Measurements from ENCODE around the gene DBI. TPM values are rescaled to one million over a fixed set of nuclear protein-coding genes. Genes with fewer than 3 reads are reported as not detected.
"Not testable (repeated sequence)": the region's sequence is repeated elsewhere in the genome, so short reads cannot be mapped to it uniquely, and the experiment has no call there.

The DBI gene
- total RNA-seq, 1 donor from 2014 or later: 82.2 TPM

DNA sequence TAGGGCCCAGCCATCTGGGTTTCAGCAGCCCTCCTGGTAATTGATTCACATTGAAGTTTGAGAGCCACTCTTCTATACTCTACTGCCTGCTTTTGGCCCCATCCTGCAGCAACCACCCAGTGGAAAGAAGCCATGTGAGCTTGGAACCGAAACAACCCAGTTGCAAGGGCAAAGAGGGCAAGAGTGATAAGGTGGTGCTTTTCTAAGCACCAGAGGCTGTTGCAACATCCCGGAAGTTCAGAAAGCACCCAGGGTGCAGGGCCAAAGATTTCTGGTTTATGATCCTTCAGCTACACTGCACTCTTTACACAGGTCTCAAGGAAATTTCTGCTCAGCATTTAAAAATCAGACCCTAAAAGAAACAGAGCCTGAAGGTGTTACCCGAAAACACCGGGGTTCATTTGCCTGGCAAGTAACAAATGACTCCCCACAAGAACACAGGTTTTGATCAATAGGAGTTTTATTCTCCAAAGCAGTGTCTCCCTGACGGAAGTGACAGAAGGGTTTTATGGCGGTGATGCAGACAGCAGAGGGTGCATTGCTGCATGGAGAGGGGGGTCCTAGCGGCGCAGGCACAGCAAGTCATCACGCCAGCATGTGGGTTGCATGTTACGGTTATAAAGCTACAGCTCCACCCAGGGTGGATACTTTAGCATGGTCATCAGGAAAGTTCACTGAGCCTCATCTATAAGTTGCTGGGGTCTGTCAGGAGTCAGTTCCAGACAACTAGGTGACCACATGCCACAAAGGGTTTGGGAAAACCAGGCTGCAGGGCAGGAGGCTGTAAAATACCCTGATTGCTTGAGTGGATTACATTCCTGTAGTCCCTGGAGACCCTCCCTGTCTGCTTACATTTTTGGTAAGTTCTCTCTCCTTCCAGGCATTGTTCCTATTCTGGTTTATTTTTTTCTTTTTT is 36.1 kb downstream of the DBI start:
- DNase-seq: no peak

GRCh38 chr2:119403618-119404017 is 36.8 kb downstream of the DBI start:
- not testable (repeated sequence) for DNase-seq

- DNase-seq: no peak
Measured at GRCh38 chr2:119405151-119405550, 38.4 kb downstream of the DBI start.

DNA sequence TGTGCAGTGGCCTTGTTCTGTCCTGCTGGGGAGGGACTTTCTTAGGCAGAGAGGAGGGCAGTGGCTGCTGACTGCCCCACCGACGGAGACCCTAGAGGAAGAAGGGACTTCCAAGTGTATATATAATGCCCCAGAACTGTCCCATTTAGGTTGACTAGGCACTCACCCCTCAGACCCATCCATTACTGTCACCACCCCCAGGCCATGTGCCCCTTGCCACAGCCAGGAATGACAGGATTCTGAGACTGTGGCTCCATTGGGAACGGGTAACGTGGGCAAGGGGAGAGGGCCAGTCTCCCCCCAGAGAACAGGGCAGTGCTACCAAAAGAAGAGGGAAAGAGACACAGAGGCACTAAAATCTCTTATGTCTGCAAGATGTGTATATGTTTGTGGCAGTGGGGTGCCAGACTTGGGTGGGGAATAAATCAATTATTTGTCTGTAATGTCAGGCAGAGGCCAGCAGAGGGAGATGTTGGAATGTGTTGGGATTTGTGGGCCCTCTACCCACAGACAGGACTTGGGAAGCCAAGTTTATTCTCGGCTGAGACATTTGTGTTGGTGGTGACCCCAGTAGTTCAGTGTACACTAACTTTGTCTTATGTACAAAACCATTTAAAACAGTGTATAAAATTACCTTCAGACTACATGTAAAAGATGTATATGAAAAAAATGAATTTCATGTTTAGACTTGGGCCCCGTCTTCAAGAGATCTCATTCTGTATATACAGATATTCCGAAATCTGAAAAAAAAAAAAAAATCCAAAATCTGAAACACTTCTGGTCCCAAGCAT is 40.8 kb downstream of the DBI start:
- DNase-seq: peak; percentile 81

- no peak for DNase-seq
Measured at GRCh38 chr2:119408221-119408619, 41.4 kb downstream of the DBI start.

- DNase-seq: no peak
Measured at GRCh38 chr2:119409506-119409905, 42.7 kb downstream of the DBI start.

- no peak for DNase-seq
Measured at GRCh38 chr2:119414894-119415293, 48.1 kb downstream of the DBI start.

GRCh38 chr2:119415630-119416029 is 48.9 kb downstream of the DBI start:
- DNase-seq: no peak

DNA sequence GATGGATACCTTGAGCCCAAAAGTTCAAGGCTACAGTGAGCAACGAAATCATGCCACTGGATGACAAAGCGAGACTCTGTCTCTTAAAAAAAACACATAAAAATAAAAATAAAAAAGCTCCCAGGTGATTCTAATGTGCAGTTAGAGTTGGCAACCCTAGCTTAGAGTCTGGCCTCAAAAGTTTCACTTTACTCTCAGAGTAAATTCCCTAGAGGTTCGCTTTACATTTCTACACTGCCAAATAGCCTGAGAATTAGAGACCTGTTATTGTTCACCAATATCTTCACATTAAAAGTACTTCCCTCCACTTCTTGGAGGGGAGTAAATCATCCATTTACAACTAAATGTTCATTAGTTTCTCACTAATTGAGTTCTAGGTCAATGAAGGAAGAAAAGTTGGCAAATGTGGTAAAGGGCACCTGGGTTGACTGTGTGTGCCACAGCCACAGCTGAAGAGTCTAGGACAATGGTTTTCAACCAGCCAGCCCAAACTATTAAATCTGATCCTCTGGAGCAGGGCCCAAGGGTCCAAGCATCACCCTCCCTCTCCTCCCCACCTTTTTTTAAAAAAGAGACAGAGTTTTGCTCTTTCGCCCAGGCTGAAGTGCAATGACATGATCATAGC is 49.6 kb downstream of the DBI start:
- no peak for DNase-seq

DNA sequence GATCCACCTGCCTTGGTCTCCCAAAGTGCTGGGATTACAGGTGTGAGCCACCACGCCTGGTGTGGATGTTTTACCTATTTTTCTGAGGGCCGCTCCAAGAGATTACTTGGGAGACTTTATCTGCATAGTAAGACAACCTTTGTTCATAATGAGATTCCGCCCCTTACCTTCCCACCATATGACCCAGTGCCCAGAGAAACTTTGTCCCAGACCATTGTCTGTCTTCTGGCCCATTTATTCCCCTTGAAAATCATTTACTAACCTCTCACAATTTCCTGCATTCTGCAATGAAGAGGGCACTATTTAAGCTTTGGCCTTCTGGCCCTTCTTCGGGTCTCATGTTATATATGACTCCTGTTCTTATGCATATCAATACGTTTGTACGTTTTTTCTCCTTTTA is 51.1 kb downstream of the DBI start:
- no peak for DNase-seq

DNA sequence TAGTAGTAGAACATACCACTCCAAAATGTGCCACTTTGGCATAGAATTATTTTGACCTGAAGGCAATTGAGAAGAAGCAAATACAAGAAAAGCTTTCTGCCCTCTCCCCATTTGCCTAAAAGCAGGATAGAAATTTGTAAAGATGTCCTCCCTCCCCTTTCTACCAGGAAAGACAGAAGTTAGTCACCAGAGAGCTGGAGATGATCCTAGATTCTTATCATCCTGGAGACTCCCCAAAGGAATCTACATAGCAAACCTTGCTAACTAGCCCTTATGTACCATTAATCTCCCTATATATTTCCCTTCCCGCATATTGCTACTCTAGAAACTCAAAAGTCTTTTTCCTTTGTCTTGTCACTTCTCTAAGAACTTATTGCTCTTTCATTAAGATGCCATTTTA is 52.3 kb downstream of the DBI start:
- no peak for DNase-seq

- DNase-seq: no peak
Measured at GRCh38 chr2:119419803-119420508, 53.2 kb downstream of the DBI start.

DNA sequence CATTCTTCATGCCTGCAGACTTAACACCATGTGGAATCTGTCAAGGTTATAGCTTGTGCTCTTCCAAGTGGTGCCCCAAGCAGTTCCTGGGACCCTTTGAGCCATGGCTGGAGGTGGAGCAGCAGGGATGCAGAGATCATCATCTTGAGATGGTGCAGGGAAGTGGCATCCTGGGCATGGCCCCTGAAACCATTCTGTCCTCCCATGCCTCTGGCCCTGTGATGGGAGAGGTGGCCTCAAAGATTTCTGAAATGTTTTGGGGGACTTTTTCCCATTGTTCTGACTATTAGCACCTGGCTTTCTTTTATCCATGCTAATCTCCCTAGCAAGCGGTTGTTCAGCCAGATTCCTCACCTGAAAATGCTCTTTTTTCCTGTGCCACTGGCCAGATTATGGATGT is 54.5 kb downstream of the DBI start:
- no peak for DNase-seq

DNA sequence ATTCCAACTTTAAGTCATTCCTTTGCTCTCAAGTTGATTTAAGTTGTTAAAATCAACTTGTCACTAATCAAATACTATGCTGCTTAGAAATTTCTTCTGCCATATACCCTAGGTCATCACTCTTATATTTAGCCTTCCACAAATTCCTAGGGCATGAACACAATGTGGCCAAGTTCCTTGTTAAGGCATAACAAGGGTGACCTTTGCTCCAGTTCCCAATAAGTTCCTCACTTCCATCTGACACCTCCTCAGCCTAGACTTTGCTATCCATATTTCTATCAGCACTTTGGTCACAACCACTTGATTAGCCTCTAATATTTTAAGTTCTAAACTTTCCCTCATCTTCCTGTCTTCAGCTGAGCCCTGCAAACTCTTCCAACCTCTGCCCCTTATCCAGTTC is 55.0 kb downstream of the DBI start:
- no peak for DNase-seq

Other genes starting within 250 kb of the DBI start
- gene C1QL2, start 208.2 kb upstream of the DBI start, total RNA-seq: not detected in 2 replicates
- 3.9 and 7.9 TPM in 2 replicates for gene STEAP3, start 143.1 kb upstream of the DBI start, total RNA-seq
- 12.6 and 14.6 TPM in 2 replicates for gene C2orf76, start 143 bp upstream of the DBI start, total RNA-seq
- 0.05 and 0.51 TPM in 2 replicates for gene TMEM37, start 64.9 kb downstream of the DBI start, total RNA-seq
- gene SCTR, start 157.5 kb downstream of the DBI start, total RNA-seq: not detected in 2 replicates
- 0.17 TPM in 1 of 2 replicates, not detected in the other for gene CFAP221, start 177.5 kb downstream of the DBI start, total RNA-seq

Measured in dermis blood vessel endothelial cell (primary cell).